ENCODE data around the gene ALPK3. TPM values are rescaled to one million over a fixed set of nuclear protein-coding genes. Genes with fewer than 3 reads are reported as not detected.
A peak's percentile ranks its signal among the peaks of the same experiment; 100 is the strongest.

ALPK3 gene
- total RNA-seq, 2 donors from 2014 or later = 57.8 to 94.1 TPM

GRCh38 chr15:84878504-84878903 is 61.3 kb downstream of the ALPK3 start:
- no peaks in the 10 kb centered on the region for H3K27me3 ChIP-seq (ENCODE audit: control insufficient read depth, insufficient read depth, low read length, poor library complexity, severe bottlenecking)
- Mint-ChIP-seq H3K36me3 (ENCODE audit: low read depth) (no peaks in the 10 kb centered on the region), H3K27me3 (ENCODE audit: insufficient read depth) (peaks cover 4% of the 10 kb centered on the region), H3K4me3 (no peak overlapping the region), H3K4me1 (peaks cover 2% of the 10 kb centered on the region), H3K27ac (no peak overlapping the region), H3K9me3 (no peaks in the 10 kb centered on the region)
- 67 to 79% methylated on average over 2 to 4 of the region's 4 CpGs for WGBS, 2 experiments (ENCODE audit: insufficient coverage in 1 of 2, insufficient read length in 1 of 2)
- H3K4me1 ChIP-seq (ENCODE audit: control insufficient read depth, insufficient read depth, low read length) = no peaks in the 10 kb centered on the region
- TF ChIP-seq, protein P1, sequence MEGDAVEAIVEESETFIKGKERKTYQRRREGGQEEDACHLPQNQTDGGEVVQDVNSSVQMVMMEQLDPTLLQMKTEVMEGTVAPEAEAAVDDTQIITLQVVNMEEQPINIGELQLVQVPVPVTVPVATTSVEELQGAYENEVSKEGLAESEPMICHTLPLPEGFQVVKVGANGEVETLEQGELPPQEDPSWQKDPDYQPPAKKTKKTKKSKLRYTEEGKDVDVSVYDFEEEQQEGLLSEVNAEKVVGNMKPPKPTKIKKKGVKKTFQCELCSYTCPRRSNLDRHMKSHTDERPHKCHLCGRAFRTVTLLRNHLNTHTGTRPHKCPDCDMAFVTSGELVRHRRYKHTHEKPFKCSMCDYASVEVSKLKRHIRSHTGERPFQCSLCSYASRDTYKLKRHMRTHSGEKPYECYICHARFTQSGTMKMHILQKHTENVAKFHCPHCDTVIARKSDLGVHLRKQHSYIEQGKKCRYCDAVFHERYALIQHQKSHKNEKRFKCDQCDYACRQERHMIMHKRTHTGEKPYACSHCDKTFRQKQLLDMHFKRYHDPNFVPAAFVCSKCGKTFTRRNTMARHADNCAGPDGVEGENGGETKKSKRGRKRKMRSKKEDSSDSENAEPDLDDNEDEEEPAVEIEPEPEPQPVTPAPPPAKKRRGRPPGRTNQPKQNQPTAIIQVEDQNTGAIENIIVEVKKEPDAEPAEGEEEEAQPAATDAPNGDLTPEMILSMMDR (conservative IDR thresholded peaks at IDR 0.05) = peak; percentile 88
- H3K27ac ChIP-seq (ENCODE audit: low read depth, low read length) = no peak overlapping the region
- no peaks in the 10 kb centered on the region for H3K9me3 ChIP-seq (ENCODE audit: control insufficient read depth, low read length)
- no peaks in the 10 kb centered on the region for H3K36me3 ChIP-seq (ENCODE audit: control insufficient read depth, insufficient read depth, low read length)
- no peak overlapping the region for H3K4me3 ChIP-seq (ENCODE audit: low read length)
- peak; percentile 90 for DNase-seq
- H3K9ac ChIP-seq (ENCODE audit: extremely low read depth, low read length, poor library complexity, severe bottlenecking) = no peak overlapping the region

- no peak overlapping the region for H3K4me3 Mint-ChIP-seq
- H3K9me3 Mint-ChIP-seq = no peaks in the 10 kb centered on the region
- Histone ChIP-seq H3K36me3 (ENCODE audit: control insufficient read depth, insufficient read depth, low read length) (no peaks in the 10 kb centered on the region), H3K9me3 (ENCODE audit: control insufficient read depth, low read length) (no peaks in the 10 kb centered on the region), H3K4me3 (ENCODE audit: low read length) (no peak overlapping the region), H3K4me1 (ENCODE audit: control insufficient read depth, insufficient read depth, low read length) (no peaks in the 10 kb centered on the region), H3K27ac (ENCODE audit: low read depth, low read length) (no peak overlapping the region), H3K27me3 (ENCODE audit: control insufficient read depth, insufficient read depth, low read length, poor library complexity, severe bottlenecking) (no peaks in the 10 kb centered on the region), H3K9ac (ENCODE audit: extremely low read depth, low read length, poor library complexity, severe bottlenecking) (no peak overlapping the region)
- H3K27me3 Mint-ChIP-seq (ENCODE audit: insufficient read depth) = peaks cover 4% of the 10 kb centered on the region
- no peak overlapping the region for H3K27ac Mint-ChIP-seq
- no peak for DNase-seq
- no peaks in the 10 kb centered on the region for H3K36me3 Mint-ChIP-seq (ENCODE audit: low read depth)
- WGBS, 2 experiments (ENCODE audit: insufficient coverage in 1 of 2, insufficient read length in 1 of 2) = 83 to 91% methylated on average over 8 to 11 of the region's 11 CpGs
- peaks cover 2% of the 10 kb centered on the region for H3K4me1 Mint-ChIP-seq
- TF ChIP-seq, protein P1 (conservative IDR thresholded peaks at IDR 0.05) = no peak
These were observed 62.1 kb downstream of the ALPK3 start for GRCh38 chr15:84879088-84879780.

GRCh38 chr15:84880007-84880406 is 62.9 kb downstream of the ALPK3 start:
- no peaks in the 10 kb centered on the region for H3K36me3 Mint-ChIP-seq (ENCODE audit: low read depth)
- Histone ChIP-seq H3K4me3 (ENCODE audit: low read length) (no peak overlapping the region), H3K9ac (ENCODE audit: extremely low read depth, low read length, poor library complexity, severe bottlenecking) (no peak overlapping the region), H3K4me1 (ENCODE audit: control insufficient read depth, insufficient read depth, low read length) (no peaks in the 10 kb centered on the region), H3K27ac (ENCODE audit: low read depth, low read length) (no peak overlapping the region), H3K27me3 (ENCODE audit: control insufficient read depth, insufficient read depth, low read length, poor library complexity, severe bottlenecking) (no peaks in the 10 kb centered on the region), H3K9me3 (ENCODE audit: control insufficient read depth, low read length) (no peaks in the 10 kb centered on the region), H3K36me3 (ENCODE audit: control insufficient read depth, insufficient read depth, low read length) (no peaks in the 10 kb centered on the region)
- TF ChIP-seq, protein P1 (conservative IDR thresholded peaks at IDR 0.05) = no peak
- H3K4me1 Mint-ChIP-seq = peaks cover 2% of the 10 kb centered on the region
- H3K27ac Mint-ChIP-seq = no peak overlapping the region
- whole genome bisulfite sequencing, 2 experiments (ENCODE audit: insufficient coverage in 1 of 2, insufficient read length in 1 of 2) = 76 to 83% methylated on average over 2 to 3 of the region's 3 CpGs
- no peak overlapping the region for H3K4me3 Mint-ChIP-seq
- peaks cover 2% of the 10 kb centered on the region for H3K27me3 Mint-ChIP-seq (ENCODE audit: insufficient read depth)
- no peaks in the 10 kb centered on the region for H3K9me3 Mint-ChIP-seq
- no peak for DNase-seq

Measured in endodermal cell (in vitro differentiated cells).